OCI-LY7 (cell line): Measurements from ENCODE around the gene FHIP1A. TPM values are rescaled to one million over a fixed set of nuclear protein-coding genes. Genes with fewer than 3 reads are reported as not detected.

ENCODE experiments used
- BruUV-seq: library from RNA; stranded (reverse); fragments of 400-500 nt; replicated peaks from 2 replicates; lab custom pipeline; 2021; lab: Mats Ljungman, UMichigan
- CTCF ChIA-PET: fragments of 300-600 bp; sonication (Branson Sonifier 250); formaldehyde crosslinking; loops from one replicate; lab custom pipeline; 2022; ENCODE audit warnings: antibody characterized with exemption; ENCODE audit not compliant: unreplicated experiment; lab: Charles Lee
- POLR2A ChIA-PET: fragments of 300-600 bp; sonication (Branson Sonifier 250); formaldehyde crosslinking; loops from one replicate; lab custom pipeline; 2022; ENCODE audit warnings: antibody characterized with exemption; lab: Charles Lee
- DNase-seq: peaks from one replicate; pipeline ENCODE4 v3.0.0-alpha.2; 2015; ENCODE audit warnings: low spot score
- H2AFZ ChIP-seq: fragments of 200-600 bp; sonication (generic), shearing (Covaris generic); 2 replicates; pipeline ENCODE4 v1.6.1; 2014; ENCODE audit warnings: mild to moderate bottlenecking, antibody characterized with exemption, low read length, moderate library complexity
- H3K27ac ChIP-seq: fragments of 200-600 bp; sonication (generic); 2 replicates; pipeline ENCODE4 v1.5.1; 2014; ENCODE audit warnings: mixed run types, low read depth, mild to moderate bottlenecking, moderate library complexity, low read length, inconsistent platforms; ENCODE audit not compliant: poor library complexity, severe bottlenecking
- H3K36me3 ChIP-seq: fragments of 200-600 bp; sonication (generic); 2 replicates; pipeline ENCODE4 v1.6.1; 2014; ENCODE audit warnings: mild to moderate bottlenecking, antibody characterized with exemption, low read length, moderate library complexity, mixed read lengths; ENCODE audit not compliant: insufficient read depth
- H3K4me1 ChIP-seq: fragments of 200-600 bp; sonication (generic); 2 replicates; pipeline ENCODE4 v1.5.1; 2014; ENCODE audit warnings: mild to moderate bottlenecking, low read length; ENCODE audit not compliant: insufficient read depth, poor library complexity, severe bottlenecking
- H3K4me2 ChIP-seq: fragments of 200-600 bp; sonication (generic); 2 replicates; pipeline ENCODE4 v1.6.1; 2014; ENCODE audit warnings: mild to moderate bottlenecking, low read length
- H3K4me3 ChIP-seq: fragments of 200-600 bp; sonication (generic); 2 replicates; pipeline ENCODE4 v1.5.1; 2014; ENCODE audit warnings: mild to moderate bottlenecking, low read depth, low read length; ENCODE audit not compliant: poor library complexity, severe bottlenecking
- H3K79me2 ChIP-seq: fragments of 200-600 bp; sonication (generic); 2 replicates; pipeline ENCODE4 v1.6.1; 2016; ENCODE audit warnings: low read depth, mild to moderate bottlenecking, low read length, moderate library complexity, mixed read lengths; ENCODE audit not compliant: insufficient read depth
- H3K9me2 ChIP-seq: fragments of 200-600 bp; sonication (generic); 2 replicates; pipeline ENCODE4 v1.6.1; 2016; ENCODE audit warnings: mild to moderate bottlenecking, low read length, mixed read lengths; ENCODE audit not compliant: insufficient read depth
- H3K9me3 ChIP-seq: fragments of 200-600 bp; sonication (generic); 2 replicates; pipeline ENCODE4 v1.6.1; 2014; ENCODE audit warnings: mild to moderate bottlenecking, mixed run types, low read length, mixed read lengths
- H4K20me1 ChIP-seq: fragments of 200-600 bp; sonication (generic); 2 replicates; pipeline ENCODE4 v1.6.1; 2014; ENCODE audit warnings: mild to moderate bottlenecking, antibody characterized with exemption, low read length, moderate library complexity, mixed read lengths; ENCODE audit not compliant: insufficient read depth
- EZH2phosphoT487 ChIP-seq: fragments of 200-600 bp; sonication (generic); IDR thresholded peaks from 2 replicates; pipeline ENCODE4 v1.6.1; 2018; ENCODE audit warnings: low read depth, borderline replicate concordance, mild to moderate bottlenecking, mixed run types, antibody characterized with exemption, low read length, moderate library complexity, mixed read lengths
- intact Hi-C: fragments of 100-400 bp; cut with micrococcal nuclease; formaldehyde crosslinking; loops from one replicate; pipeline ENCODE4 v1.10.0; 2022; ENCODE audit not compliant: unreplicated experiment
- total RNA-seq, 2 experiments: library from RNA; depleted of rRNA in 1 of 2; stranded (reverse); fragments of >200 nt in 1 of 2; shearing (Covaris generic) in 1 of 2; gene quantifications; 2 replicates each; pipeline ENCODE4 v1.2.3, GENCODE V29; 2014 to 2022
- TF ChIP-seq, protein P1 (sequence below): fragments of 200-600 bp; sonication (generic); conservative IDR thresholded peaks from 2 replicates; pipeline ENCODE4 v1.5.1; 2014; ENCODE audit warnings: mild to moderate bottlenecking, antibody characterized with exemption, low read length, moderate library complexity, mixed read lengths

The FHIP1A gene
- total RNA-seq, 2 experiments from 2014 or later = not detected

DNA sequence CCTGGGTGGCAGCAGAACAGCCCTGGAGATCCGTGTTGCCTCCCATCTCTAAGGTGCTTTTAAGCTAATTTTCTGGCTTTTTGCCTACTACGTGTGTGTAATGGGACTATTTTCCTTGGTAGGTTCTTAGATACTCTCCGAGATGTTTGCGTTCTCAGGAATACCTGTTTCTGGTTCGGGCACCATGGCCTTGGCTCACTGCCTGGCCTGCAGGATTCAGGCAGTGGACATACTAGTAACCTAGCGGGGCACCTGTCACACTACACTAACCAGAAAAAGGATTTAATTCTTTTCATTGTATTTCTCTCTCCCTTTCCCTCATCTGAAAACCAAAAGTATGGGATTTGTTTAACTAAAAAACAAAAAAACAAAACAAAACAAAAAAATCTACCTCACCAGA lies 29.2 kb downstream of the FHIP1A start:
- no peak for TF ChIP-seq EZH2phosphoT487
- TF ChIP-seq, protein P1, sequence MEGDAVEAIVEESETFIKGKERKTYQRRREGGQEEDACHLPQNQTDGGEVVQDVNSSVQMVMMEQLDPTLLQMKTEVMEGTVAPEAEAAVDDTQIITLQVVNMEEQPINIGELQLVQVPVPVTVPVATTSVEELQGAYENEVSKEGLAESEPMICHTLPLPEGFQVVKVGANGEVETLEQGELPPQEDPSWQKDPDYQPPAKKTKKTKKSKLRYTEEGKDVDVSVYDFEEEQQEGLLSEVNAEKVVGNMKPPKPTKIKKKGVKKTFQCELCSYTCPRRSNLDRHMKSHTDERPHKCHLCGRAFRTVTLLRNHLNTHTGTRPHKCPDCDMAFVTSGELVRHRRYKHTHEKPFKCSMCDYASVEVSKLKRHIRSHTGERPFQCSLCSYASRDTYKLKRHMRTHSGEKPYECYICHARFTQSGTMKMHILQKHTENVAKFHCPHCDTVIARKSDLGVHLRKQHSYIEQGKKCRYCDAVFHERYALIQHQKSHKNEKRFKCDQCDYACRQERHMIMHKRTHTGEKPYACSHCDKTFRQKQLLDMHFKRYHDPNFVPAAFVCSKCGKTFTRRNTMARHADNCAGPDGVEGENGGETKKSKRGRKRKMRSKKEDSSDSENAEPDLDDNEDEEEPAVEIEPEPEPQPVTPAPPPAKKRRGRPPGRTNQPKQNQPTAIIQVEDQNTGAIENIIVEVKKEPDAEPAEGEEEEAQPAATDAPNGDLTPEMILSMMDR = no peak
- H3K36me3 ChIP-seq = no peaks in the 10 kb centered on the region
- H4K20me1 ChIP-seq = no peaks in the 10 kb centered on the region

DNA sequence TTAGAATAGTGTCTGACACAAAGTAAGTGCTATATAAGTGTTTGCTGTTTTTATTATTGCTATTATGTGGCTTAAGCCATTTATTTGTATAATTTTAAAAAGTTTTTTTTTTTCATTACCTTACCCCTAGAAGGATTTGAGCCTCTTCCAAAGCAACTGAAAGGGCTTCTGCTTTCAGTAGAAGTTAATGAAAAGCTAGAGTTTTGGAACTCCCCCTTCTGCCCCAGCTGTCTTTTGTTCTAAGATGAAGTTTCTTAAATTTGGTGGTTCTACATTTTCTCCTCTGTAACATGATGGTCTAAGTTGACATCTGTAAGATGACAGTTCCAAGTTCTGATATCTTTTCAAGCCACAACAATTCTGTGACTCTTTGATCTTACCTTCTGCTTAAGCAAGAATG lies 30.3 kb downstream of the FHIP1A start:
- H3K9me3 ChIP-seq = no peaks in the 10 kb centered on the region
- no peaks in the 10 kb centered on the region for H3K36me3 ChIP-seq
- TF ChIP-seq, protein P1 = no peak
- no peak for TF ChIP-seq EZH2phosphoT487
- no peaks in the 10 kb centered on the region for H4K20me1 ChIP-seq
- CTCF ChIA-PET = no interaction called here
- no peak for DNase-seq
- no peaks in the 10 kb centered on the region for H3K9me2 ChIP-seq
- no peak overlapping the region for H3K4me3 ChIP-seq
- H3K4me1 ChIP-seq = no peaks in the 10 kb centered on the region
- H2AFZ ChIP-seq = no peak overlapping the region
- H3K4me2 ChIP-seq = no peak overlapping the region
- no TSS peak for BruUV-seq
- no peaks in the 10 kb centered on the region for H3K79me2 ChIP-seq
- no peak overlapping the region for H3K27ac ChIP-seq
- POLR2A ChIA-PET = interaction anchor here (0.6 to 1.3 kb wide), 2 partner anchors 89 to 729 kb away, joined by 3 read pairs; no protein-coding TSS in a partner anchor
- intact Hi-C loops = no loop called here

More for the DNA sequence above, 29.2 kb downstream of the FHIP1A start:
- Histone ChIP-seq H3K27ac (no peak overlapping the region), H3K4me2 (no peak overlapping the region), H3K9me3 (no peaks in the 10 kb centered on the region), H3K4me3 (no peak overlapping the region), H3K9me2 (no peaks in the 10 kb centered on the region), H3K4me1 (no peaks in the 10 kb centered on the region), H2AFZ (no peak overlapping the region), H3K79me2 (no peaks in the 10 kb centered on the region)
- ChIA-PET POLR2A (interaction anchor here (0.7 to 1.3 kb wide), 2 partner anchors 88 to 1119 kb away, joined by 3 to 4 read pairs; no protein-coding TSS in a partner anchor), CTCF (no interaction called here)
- intact Hi-C loops = no loop called here
- BruUV-seq = no TSS peak
- DNase-seq = no peak

DNA sequence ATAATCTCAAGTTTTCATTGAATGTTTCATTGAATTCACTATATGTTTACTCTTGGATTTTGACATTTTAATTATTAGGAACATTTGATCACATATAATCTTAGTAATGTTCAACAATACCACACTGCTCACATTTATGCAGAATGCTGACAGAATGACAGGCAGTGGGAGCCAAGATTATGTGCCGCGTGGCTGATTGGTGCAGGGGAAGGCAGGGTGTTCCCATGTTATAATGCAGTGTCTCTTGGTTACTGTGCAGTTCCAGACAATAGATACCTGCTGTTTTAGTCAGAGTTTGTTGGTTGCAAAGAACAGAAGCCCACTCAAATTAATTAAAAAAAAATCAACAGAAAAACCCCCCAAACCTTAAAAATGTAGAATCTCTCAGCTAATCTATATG lies 33.0 kb downstream of the FHIP1A start:
- TF ChIP-seq, protein P1 = no peak
- Histone ChIP-seq H4K20me1 (no peaks in the 10 kb centered on the region), H3K79me2 (no peaks in the 10 kb centered on the region), H3K4me3 (no peak overlapping the region), H3K4me2 (no peak overlapping the region), H3K36me3 (no peaks in the 10 kb centered on the region), H2AFZ (no peak overlapping the region), H3K9me3 (no peaks in the 10 kb centered on the region), H3K27ac (no peak overlapping the region), H3K9me2 (no peaks in the 10 kb centered on the region), H3K4me1 (no peaks in the 10 kb centered on the region)
- ChIA-PET CTCF (no interaction called here), POLR2A (no interaction called here)
- intact Hi-C loops = no loop called here
- no TSS peak for BruUV-seq
- no peak for DNase-seq
